ENCODE results near the gene MAF. TPM values are rescaled to one million over a fixed set of nuclear protein-coding genes. Genes with fewer than 3 reads are reported as not detected.

MAF gene
- total RNA-seq, 1 experiment from 2014 or later, result 4.9 TPM

DNA sequence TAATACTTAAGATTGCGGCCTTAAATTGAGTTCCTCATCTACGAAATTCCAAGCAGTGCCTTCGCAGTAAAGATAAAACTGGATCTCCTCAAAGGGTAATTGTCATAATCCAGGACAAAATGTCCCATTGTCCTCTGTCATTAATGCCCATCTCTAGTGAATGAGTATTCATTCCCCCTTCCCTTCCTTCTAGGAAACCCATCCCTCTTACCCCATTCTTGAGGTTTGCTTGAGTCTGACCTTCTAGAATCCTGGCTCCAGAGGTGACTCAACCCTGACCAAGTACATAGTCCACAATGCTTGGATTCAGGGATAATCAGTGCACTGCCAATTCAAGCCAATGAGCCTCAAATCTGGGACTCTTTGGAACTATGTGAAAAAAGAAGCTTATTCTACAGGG, 47.0 kb upstream of the MAF start:
- TF ChIP-seq, protein P1, sequence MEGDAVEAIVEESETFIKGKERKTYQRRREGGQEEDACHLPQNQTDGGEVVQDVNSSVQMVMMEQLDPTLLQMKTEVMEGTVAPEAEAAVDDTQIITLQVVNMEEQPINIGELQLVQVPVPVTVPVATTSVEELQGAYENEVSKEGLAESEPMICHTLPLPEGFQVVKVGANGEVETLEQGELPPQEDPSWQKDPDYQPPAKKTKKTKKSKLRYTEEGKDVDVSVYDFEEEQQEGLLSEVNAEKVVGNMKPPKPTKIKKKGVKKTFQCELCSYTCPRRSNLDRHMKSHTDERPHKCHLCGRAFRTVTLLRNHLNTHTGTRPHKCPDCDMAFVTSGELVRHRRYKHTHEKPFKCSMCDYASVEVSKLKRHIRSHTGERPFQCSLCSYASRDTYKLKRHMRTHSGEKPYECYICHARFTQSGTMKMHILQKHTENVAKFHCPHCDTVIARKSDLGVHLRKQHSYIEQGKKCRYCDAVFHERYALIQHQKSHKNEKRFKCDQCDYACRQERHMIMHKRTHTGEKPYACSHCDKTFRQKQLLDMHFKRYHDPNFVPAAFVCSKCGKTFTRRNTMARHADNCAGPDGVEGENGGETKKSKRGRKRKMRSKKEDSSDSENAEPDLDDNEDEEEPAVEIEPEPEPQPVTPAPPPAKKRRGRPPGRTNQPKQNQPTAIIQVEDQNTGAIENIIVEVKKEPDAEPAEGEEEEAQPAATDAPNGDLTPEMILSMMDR (conservative IDR thresholded peaks at IDR 0.05), result no peak
- H3K23ac ChIP-seq (ENCODE audit: insufficient read length, low read depth, low read length), result no peak overlapping the region
- no peaks in the 10 kb centered on the region for H3K27me3 ChIP-seq (ENCODE audit: insufficient read depth, low read length)
- no peak overlapping the region for H3K27ac Mint-ChIP-seq
- no CpG with 5 or more reads among the region's 3 CpGs for WGBS (ENCODE audit: extremely low coverage, insufficient read length, low lambda C conversion rate)
- no peak overlapping the region for H2BK120ac ChIP-seq (ENCODE audit: low read depth, low read length, poor library complexity, severe bottlenecking)
- H3K79me2 ChIP-seq (ENCODE audit: insufficient read depth, low read length), result no peaks in the 10 kb centered on the region
- no peak for DNase-seq
- no peak overlapping the region for H4K8ac ChIP-seq (replicated peaks; ENCODE audit: insufficient read length, low read depth, low read length)
- H3K4me1 ChIP-seq (ENCODE audit: insufficient read depth, low read length), result no peaks in the 10 kb centered on the region
- no peaks in the 10 kb centered on the region for H3K36me3 Mint-ChIP-seq (ENCODE audit: insufficient read depth in 1 of 3, low read depth in 3 of 3)
- no peaks in the 10 kb centered on the region for H3K9me3 Mint-ChIP-seq
- H2AK5ac ChIP-seq (ENCODE audit: insufficient read length, low read length), result no peak overlapping the region
- no peak overlapping the region for H4K5ac ChIP-seq (ENCODE audit: insufficient read length, low read depth, low read length)
- peaks cover 2% of the 10 kb centered on the region; the same call in 1 of the 2 replicates for H3K27me3 Mint-ChIP-seq (ENCODE audit: low read depth)
- no peak overlapping the region for H3K9ac ChIP-seq (ENCODE audit: extremely low read depth, insufficient read length, low read length)
- H3K4me2 ChIP-seq (ENCODE audit: insufficient read depth, insufficient read length, low read length), result no peak overlapping the region
- H2AFZ ChIP-seq (ENCODE audit: low read length), result no peak overlapping the region
- no peaks in the 10 kb centered on the region; a peak in 1 of 4 replicates for H3K4me1 Mint-ChIP-seq
- no peak overlapping the region for H3T11ph ChIP-seq (ENCODE audit: low read length)
- no peak overlapping the region for H2BK20ac ChIP-seq (ENCODE audit: low read depth, low read length, poor library complexity, severe bottlenecking)
- no peak overlapping the region for H3K56ac ChIP-seq (ENCODE audit: insufficient read length, low read depth, low read length)
- H3K14ac ChIP-seq (ENCODE audit: insufficient read depth, low read length), result no peak overlapping the region
- no peak overlapping the region for H2BK12ac ChIP-seq (ENCODE audit: insufficient read length, low read depth, low read length)
- H3K4ac ChIP-seq (ENCODE audit: low read depth, low read length), result no peak overlapping the region
- H4K91ac ChIP-seq (ENCODE audit: insufficient read length, low read depth, low read length), result no peak overlapping the region
- H3K9me3 ChIP-seq (ENCODE audit: control insufficient read depth, low read depth, low read length), result no peaks in the 10 kb centered on the region
- no peak overlapping the region for H3K4me3 Mint-ChIP-seq
- H3K18ac ChIP-seq (ENCODE audit: insufficient read length, low read depth, low read length), result no peak overlapping the region
- H2BK5ac ChIP-seq (ENCODE audit: insufficient read length, low read length), result no peak overlapping the region
- no peaks in the 10 kb centered on the region for H3K23me2 ChIP-seq (ENCODE audit: insufficient read length, low read depth, low read length, poor library complexity, severe bottlenecking)
- no peak overlapping the region for H3K27ac ChIP-seq (ENCODE audit: insufficient read length, low read depth, low read length)
- H3K79me1 ChIP-seq (ENCODE audit: insufficient read depth, low read depth, low read length, poor library complexity, severe bottlenecking), result no peaks in the 10 kb centered on the region
- H2BK15ac ChIP-seq (ENCODE audit: low read depth, low read length), result no peak overlapping the region
- H4K20me1 ChIP-seq (ENCODE audit: control insufficient read depth, insufficient read depth, insufficient read length), result no peaks in the 10 kb centered on the region
